Measurements from ENCODE around the gene NELL2. TPM values are rescaled to one million over a fixed set of nuclear protein-coding genes. Genes with fewer than 3 reads are reported as not detected.
A peak's percentile ranks its signal among the peaks of the same experiment; 100 is the strongest.
"Not testable (repeated sequence)": the region's sequence is repeated elsewhere in the genome, so short reads cannot be mapped to it uniquely, and the experiment has no call there.

NELL2 gene
- total and polyA plus RNA-seq, 7 donors, result 0.17 to 1.8 (median 0.30) TPM; not detected in 3

GRCh38 chr12:44697511-44697910 is 178.6 kb downstream of the NELL2 start:
- DNase-seq, result no peak
- H3K36me3 ChIP-seq (ENCODE audit: insufficient read depth in 1 of 2, low read depth in 1 of 2), result no peaks in the 10 kb centered on the region
- whole genome bisulfite sequencing, 3 donors, result 56 to 64% (median 63%) methylated on average over 2 of the region's 2 CpGs
- no peaks in the 10 kb centered on the region for H3K4me1 ChIP-seq
- no peak for ATAC-seq
- H3K27ac ChIP-seq, result no peak overlapping the region
- no peaks in the 10 kb centered on the region for H3K9me3 ChIP-seq
- no peaks in the 10 kb centered on the region for H3K27me3 ChIP-seq (ENCODE audit: insufficient read depth in 3 of 3, low read length in 2 of 3)
- intact Hi-C loops (cut with DNase I), result no loop called here
- no peak overlapping the region for H3K4me3 ChIP-seq
- TF ChIP-seq CTCF (IDR thresholded peaks at IDR 0.05), result no peak

GRCh38 chr12:44696542-44696941 is 179.6 kb downstream of the NELL2 start:
- no peak for TF ChIP-seq CTCF (IDR thresholded peaks at IDR 0.05)
- no peaks in the 10 kb centered on the region for H3K36me3 ChIP-seq (ENCODE audit: insufficient read depth in 1 of 2, low read depth in 1 of 2)
- no peaks in the 10 kb centered on the region for H3K27me3 ChIP-seq (ENCODE audit: insufficient read depth in 3 of 3, low read length in 2 of 3)
- no peak overlapping the region for H3K4me3 ChIP-seq
- no peaks in the 10 kb centered on the region for H3K9me3 ChIP-seq
- H3K27ac ChIP-seq, result no peak overlapping the region
- H3K4me1 ChIP-seq, result no peaks in the 10 kb centered on the region
- ATAC-seq (no peak), DNase-seq (no peak)
- intact Hi-C loops (cut with DNase I), result no loop called here

GRCh38 chr12:44694017-44694416 is 182.1 kb downstream of the NELL2 start:
- no peak for DNase-seq
- Histone ChIP-seq H3K4me3 (no peak overlapping the region), H3K4me1 (no peaks in the 10 kb centered on the region), H3K27ac (no peak overlapping the region), H3K27me3 (ENCODE audit: insufficient read depth in 3 of 3, low read length in 2 of 3) (no peaks in the 10 kb centered on the region), H3K36me3 (ENCODE audit: insufficient read depth in 1 of 2, low read depth in 1 of 2) (no peaks in the 10 kb centered on the region), H3K9me3 (no peaks in the 10 kb centered on the region)
- 63 to 75% (median 67%) methylated on average over 4 of the region's 4 CpGs for WGBS, 3 donors
- intact Hi-C loops (cut with DNase I), result no loop called here
- no peak for TF ChIP-seq CTCF (IDR thresholded peaks at IDR 0.05)
- no peak for ATAC-seq

GRCh38 chr12:44689587-44689986 is 186.5 kb downstream of the NELL2 start:
- no peak for TF ChIP-seq CTCF (IDR thresholded peaks at IDR 0.05)
- DNase-seq (no peak), ATAC-seq (no peak)
- Histone ChIP-seq H3K9me3 (no peaks in the 10 kb centered on the region), H3K27me3 (ENCODE audit: insufficient read depth in 3 of 3, low read length in 2 of 3) (no peaks in the 10 kb centered on the region), H3K27ac (no peak overlapping the region), H3K36me3 (ENCODE audit: insufficient read depth in 1 of 2, low read depth in 1 of 2) (no peaks in the 10 kb centered on the region), H3K4me1 (no peaks in the 10 kb centered on the region), H3K4me3 (no peak overlapping the region)
- WGBS, 3 donors, result 78 to 86% (median 80%) methylated on average over 3 of the region's 3 CpGs
- intact Hi-C loops (cut with DNase I), result no loop called here

- WGBS, 3 donors, result 93 to 95% (median 94%) methylated on average over 22 of the region's 22 CpGs
- not testable (repeated sequence) for ATAC-seq
- DNase-seq, result peak in 1 of 2 donors; percentile 25
Measured at GRCh38 chr12:44686821-44687432, 189.2 kb downstream of the NELL2 start.

More at GRCh38 chr12:44686821-44687432, 189.2 kb downstream of the NELL2 start:
- H3K4me3 ChIP-seq; H3K9me3 ChIP-seq; H3K27me3 ChIP-seq (ENCODE audit: insufficient read depth in 3 of 3, low read length in 2 of 3); H3K36me3 ChIP-seq (ENCODE audit: insufficient read depth in 1 of 2, low read depth in 1 of 2); H3K4me1 ChIP-seq; H3K27ac ChIP-seq; intact Hi-C loops (cut with DNase I): not testable (repeated sequence)
